OCI-LY3 (cell line): ENCODE data around the gene SLC12A5.
"Not testable (repeated sequence)": the region's sequence is repeated elsewhere in the genome, so short reads cannot be mapped to it uniquely, and the experiment has no call there.

ENCODE experiments used
- H2AFZ ChIP-seq: fragments of 200-600, 300-600 bp; shearing (Covaris generic); 2 replicates; pipeline ENCODE4 v1.6.0; 2014; ENCODE audit warnings: antibody characterized with exemption, low read depth, low read length
- H3K27ac ChIP-seq: fragments of 200-600, 300-600 bp; sonication (generic); 2 replicates; pipeline ENCODE4 v1.5.1; 2014; ENCODE audit warnings: mild to moderate bottlenecking, low read length, moderate library complexity, mixed read lengths
- H3K27me3 ChIP-seq: fragments of 200-600, 300-600 bp; sonication (generic); 2 replicates; pipeline ENCODE4 v1.6.1; 2014; ENCODE audit warnings: low read depth, low read length, mixed read lengths
- H3K36me3 ChIP-seq: fragments of 200-600, 300-600 bp; sonication (generic); replicated peaks from 2 replicates; pipeline ENCODE3; 2014; ENCODE audit warnings: low read depth, low read length, mixed read lengths
- H3K4me1 ChIP-seq: fragments of 300-600, 200-600 bp; sonication (generic); 2 replicates; pipeline ENCODE4 v1.6.1; 2014; ENCODE audit warnings: low read length, mixed read lengths
- H3K4me2 ChIP-seq: fragments of 200-600, 300-600 bp; sonication (generic); 2 replicates; pipeline ENCODE4 v1.6.1; 2014; ENCODE audit warnings: low read length, mixed read lengths
- H3K4me3 ChIP-seq: fragments of 300-600, 200-600 bp; sonication (generic); 2 replicates; pipeline ENCODE4 v1.5.1; 2014; ENCODE audit warnings: antibody characterized with exemption, mild to moderate bottlenecking, low read length, moderate library complexity
- H3K79me2 ChIP-seq: fragments of 300-600, 200-600 bp; shearing (Covaris generic); 2 replicates; pipeline ENCODE4 v1.6.1; 2014; ENCODE audit warnings: mild to moderate bottlenecking, low read length, mixed read lengths
- H3K9ac ChIP-seq: fragments of 300-600, 200-600 bp; shearing (Covaris generic); 2 replicates; pipeline ENCODE4 v1.6.0; 2014; ENCODE audit warnings: mild to moderate bottlenecking, low read length, moderate library complexity
- H3K9me3 ChIP-seq: fragments of 200-600, 300-600 bp; shearing (Covaris generic); 2 replicates; pipeline ENCODE4 v1.6.1; 2014; ENCODE audit warnings: low read length, mixed read lengths; ENCODE audit not compliant: insufficient read depth
- H4K20me1 ChIP-seq: fragments of 200-600, 300-600 bp; sonication (generic); 2 replicates; pipeline ENCODE4 v1.6.1; 2016; ENCODE audit warnings: low read length, mixed read lengths; ENCODE audit not compliant: insufficient read depth
- CTCF ChIP-seq: fragments of 200-600, 300-600 bp; sonication (generic); IDR thresholded peaks from 2 replicates; pipeline ENCODE4 v1.5.1; 2014; ENCODE audit warnings: antibody characterized with exemption, low read length, low read depth
- EZH2phosphoT487 ChIP-seq: fragments of 200-600 bp; shearing (Covaris generic); IDR thresholded peaks from 2 replicates; pipeline ENCODE4 v1.6.1; 2018; ENCODE audit warnings: antibody characterized with exemption, mixed run types, low read depth

Gene SLC12A5

GRCh38 chr20:45987108-45987780 lies 41.8 kb upstream of the SLC12A5 start:
- Histone ChIP-seq H3K4me3 (no peak overlapping the region), H3K27me3 (peaks cover 36% of the 10 kb centered on the region), H3K36me3 (no peaks in the 10 kb centered on the region), H4K20me1 (no peaks in the 10 kb centered on the region), H3K9ac (no peak overlapping the region), H3K4me2 (peak overlapping the region; percentile 26), H2AFZ (no peak overlapping the region), H3K4me1 (no peaks in the 10 kb centered on the region), H3K79me2 (no peaks in the 10 kb centered on the region), H3K27ac (no peak overlapping the region), H3K9me3 (no peaks in the 10 kb centered on the region)
- TF ChIP-seq EZH2phosphoT487 (no peak), CTCF (peak; percentile 99)

DNA sequence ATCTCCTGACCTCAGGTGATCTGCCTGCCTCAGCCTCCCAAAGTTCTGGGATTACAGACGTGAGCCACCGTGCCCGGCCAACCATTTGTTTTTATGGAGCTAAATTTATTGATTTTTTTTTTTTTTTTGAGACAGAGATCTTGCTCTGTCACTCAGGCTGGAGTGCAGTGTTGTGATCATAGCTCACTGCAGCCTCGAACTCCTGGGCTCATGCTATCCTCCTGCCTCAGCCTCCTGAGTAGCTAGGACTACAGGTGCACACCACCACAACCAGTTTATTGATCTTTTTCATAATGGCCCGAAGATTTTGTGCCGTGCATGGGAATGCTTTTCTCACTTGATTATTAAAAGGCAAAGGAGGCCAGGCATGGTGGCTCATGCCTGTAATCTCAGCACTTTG lies 40.2 kb upstream of the SLC12A5 start:
- not testable (repeated sequence) for H4K20me1 ChIP-seq, H3K4me2 ChIP-seq, H3K79me2 ChIP-seq, H3K36me3 ChIP-seq, H2AFZ ChIP-seq, H3K9me3 ChIP-seq, H3K27ac ChIP-seq, H3K9ac ChIP-seq, H3K4me3 ChIP-seq, H3K4me1 ChIP-seq
- peaks cover 40% of the 10 kb centered on the region for H3K27me3 ChIP-seq

DNA sequence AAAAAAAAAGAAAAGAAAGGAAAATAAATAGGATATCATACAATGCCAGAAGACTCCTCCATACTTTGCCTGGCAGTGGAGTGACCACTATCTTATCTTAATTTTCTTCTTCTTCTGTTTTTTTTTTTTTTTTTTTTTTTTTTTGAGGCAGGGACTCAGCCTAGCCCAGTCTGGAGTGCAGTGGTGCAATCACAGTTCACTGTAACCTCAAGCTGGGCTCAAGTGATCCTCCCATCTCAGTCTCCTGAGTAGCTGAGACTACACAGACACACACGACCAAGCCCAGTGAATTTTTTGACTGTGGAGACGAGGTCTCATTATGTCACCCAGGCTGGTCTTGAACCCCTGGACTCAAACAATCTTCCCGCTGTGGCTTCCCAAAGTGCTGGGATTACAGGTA lies 37.4 kb upstream of the SLC12A5 start:
- no peaks in the 10 kb centered on the region for H3K9me3 ChIP-seq
- H3K4me3 ChIP-seq = no peak overlapping the region
- TF ChIP-seq CTCF = no peak
- no peak overlapping the region for H3K4me2 ChIP-seq
- no peaks in the 10 kb centered on the region for H4K20me1 ChIP-seq
- H2AFZ ChIP-seq = no peak overlapping the region
- peaks cover 45% of the 10 kb centered on the region for H3K27me3 ChIP-seq
- H3K36me3 ChIP-seq = no peaks in the 10 kb centered on the region
- no peak overlapping the region for H3K27ac ChIP-seq
- no peaks in the 10 kb centered on the region for H3K79me2 ChIP-seq
- no peak overlapping the region for H3K9ac ChIP-seq
- H3K4me1 ChIP-seq = peaks cover 8% of the 10 kb centered on the region; the same call in 1 of the 2 replicates

- TF ChIP-seq EZH2phosphoT487 (no peak), CTCF (no peak)
- Histone ChIP-seq H3K79me2 (no peaks in the 10 kb centered on the region), H4K20me1 (0 out of 2 replicates have a peak, but pooled peaks cover 4% of the 10 kb centered on the region), H3K9ac (no peak overlapping the region), H3K27ac (no peak overlapping the region), H2AFZ (no peak overlapping the region), H3K4me3 (no peak overlapping the region), H3K36me3 (no peaks in the 10 kb centered on the region), H3K4me2 (no peak overlapping the region), H3K4me1 (peaks cover 13% of the 10 kb centered on the region), H3K27me3 (peaks cover 57% of the 10 kb centered on the region), H3K9me3 (no peaks in the 10 kb centered on the region)
These were observed 35.6 kb upstream of the SLC12A5 start for GRCh38 chr20:45993197-45993951.
